ENCODE data around the gene CTU1.

DNA sequence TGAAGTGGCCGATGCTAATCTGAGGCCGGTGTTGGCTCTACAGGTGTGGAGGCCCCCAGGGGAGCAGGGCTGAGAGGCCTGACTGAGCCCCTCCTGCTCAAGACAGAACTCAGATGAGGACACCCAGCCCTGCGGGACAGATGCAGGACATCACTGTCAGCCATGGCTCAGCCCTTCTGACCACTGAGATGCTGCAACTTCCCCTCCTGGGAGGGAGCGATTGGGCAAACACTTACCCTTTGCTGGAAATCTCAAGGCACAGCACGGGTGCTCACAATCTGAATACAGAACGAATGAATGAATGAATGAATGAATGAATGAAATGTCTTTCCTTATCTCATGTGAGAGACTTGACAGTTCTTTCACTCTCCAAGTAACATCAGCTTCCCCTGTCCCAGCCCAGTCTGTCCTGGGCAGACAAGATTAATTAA, 30.4 kb upstream of the CTU1 start:
- TF ChIP-seq CTCF (IDR thresholded peaks at IDR 0.05) (no peak), EZH2 (IDR thresholded peaks at IDR 0.05; ENCODE audit: borderline replicate concordance, insufficient read depth, low read depth, low read length, poor library complexity, severe bottlenecking) (no peak)

Measured in B cell (primary cell).